Uterus (tissue), 2 donors: Measurements from ENCODE around the gene CACNA2D2.

Source experiments
- POLR2A ChIP-seq, 2 donors: fragments of 450-650 bp; IDR thresholded peaks; one replicate each; pipeline ENCODE4 v1.6.1; 2016; ENCODE audit warnings: antibody characterized with exemption in 2 of 2, mild to moderate bottlenecking in 1 of 2, moderate library complexity in 1 of 2
- TF ChIP-seq, protein P1 (sequence below), 4 experiments: fragments of 200-600 bp in 2 of 4; fragments of 450-650 bp in 2 of 4; sonication (generic) in 2 of 4; IDR thresholded peaks; one replicate each; pipeline ENCODE4 v1.5.1; 2016 to 2019; ENCODE audit warnings: antibody characterized with exemption in 4 of 4, mild to moderate bottlenecking in 2 of 4, moderate library complexity in 1 of 4

DNA sequence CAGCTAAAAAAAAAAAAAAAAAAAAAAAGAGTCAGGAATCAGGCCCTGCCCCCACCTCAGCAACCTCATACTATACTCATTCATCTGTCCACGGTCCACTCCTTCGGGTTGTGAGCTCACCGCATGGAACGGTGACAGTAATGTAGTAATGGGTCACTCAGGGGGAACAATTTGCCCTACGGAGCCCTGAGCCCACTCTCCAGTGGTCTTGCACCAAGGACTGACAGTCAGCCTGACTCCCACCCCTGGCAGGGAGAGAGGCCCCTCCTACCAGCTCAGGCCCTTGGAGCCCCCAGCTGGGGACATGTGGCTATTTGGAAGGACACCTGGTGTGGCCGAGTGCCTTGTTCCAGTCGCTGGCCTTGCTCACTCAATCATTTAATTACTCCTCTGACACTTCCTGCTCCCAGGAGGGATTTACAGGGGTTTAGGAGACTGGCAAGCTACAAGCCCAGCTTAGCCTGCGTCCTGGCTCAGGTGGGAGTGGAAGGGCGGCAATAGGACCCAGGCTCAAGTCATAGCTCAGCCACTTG, 19.9 kb upstream of the CACNA2D2 start:
- TF ChIP-seq, protein P1, sequence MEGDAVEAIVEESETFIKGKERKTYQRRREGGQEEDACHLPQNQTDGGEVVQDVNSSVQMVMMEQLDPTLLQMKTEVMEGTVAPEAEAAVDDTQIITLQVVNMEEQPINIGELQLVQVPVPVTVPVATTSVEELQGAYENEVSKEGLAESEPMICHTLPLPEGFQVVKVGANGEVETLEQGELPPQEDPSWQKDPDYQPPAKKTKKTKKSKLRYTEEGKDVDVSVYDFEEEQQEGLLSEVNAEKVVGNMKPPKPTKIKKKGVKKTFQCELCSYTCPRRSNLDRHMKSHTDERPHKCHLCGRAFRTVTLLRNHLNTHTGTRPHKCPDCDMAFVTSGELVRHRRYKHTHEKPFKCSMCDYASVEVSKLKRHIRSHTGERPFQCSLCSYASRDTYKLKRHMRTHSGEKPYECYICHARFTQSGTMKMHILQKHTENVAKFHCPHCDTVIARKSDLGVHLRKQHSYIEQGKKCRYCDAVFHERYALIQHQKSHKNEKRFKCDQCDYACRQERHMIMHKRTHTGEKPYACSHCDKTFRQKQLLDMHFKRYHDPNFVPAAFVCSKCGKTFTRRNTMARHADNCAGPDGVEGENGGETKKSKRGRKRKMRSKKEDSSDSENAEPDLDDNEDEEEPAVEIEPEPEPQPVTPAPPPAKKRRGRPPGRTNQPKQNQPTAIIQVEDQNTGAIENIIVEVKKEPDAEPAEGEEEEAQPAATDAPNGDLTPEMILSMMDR (IDR thresholded peaks at IDR 0.05), result no peak
- no peak for TF ChIP-seq POLR2A (IDR thresholded peaks at IDR 0.05)
